AG04450 (cell line): ENCODE results near the gene RHBDD1. TPM values are rescaled to one million over a fixed set of nuclear protein-coding genes. Genes with fewer than 3 reads are reported as not detected.

Experiments used
- CTCF ChIA-PET: fragments of 300-600, 350-600 bp; formaldehyde crosslinking; extraction: SDS; loops from one replicate; lab custom pipeline; 2022; ENCODE audit warnings: antibody characterized with exemption, inconsistent platforms; lab: Charles Lee
- POLR2A ChIA-PET: fragments of 350-600 bp; formaldehyde crosslinking; extraction: SDS; loops from one replicate; lab custom pipeline; 2021; ENCODE audit warnings: antibody characterized with exemption, inconsistent platforms; lab: Yijun Ruan, JAX
- DNase-seq: peaks from one replicate; pipeline ENCODE4 v3.0.0-alpha.2; 2011; ENCODE audit warnings: low read depth, low spot score
- H3K27ac ChIP-seq: one replicate; pipeline ENCODE4 v1.5.1; 2012; ENCODE audit warnings: low read depth, low read length, control low read depth
- H3K27me3 ChIP-seq: one replicate; pipeline ENCODE4 v1.6.0; 2012; ENCODE audit warnings: low read length; ENCODE audit not compliant: control insufficient read depth, insufficient read depth
- H3K4me3 ChIP-seq: 2 replicates; pipeline ENCODE4 v1.5.1; 2011; ENCODE audit warnings: mild to moderate bottlenecking, low read depth, low read length, control low read depth
- H3K9me3 ChIP-seq: 2 replicates; pipeline ENCODE4 v1.5.1; 2012; ENCODE audit warnings: low read length; ENCODE audit not compliant: control insufficient read depth, insufficient read depth
- polyA plus RNA-seq: library from polyadenylated mRNA; depleted of rRNA; stranded (reverse); fragments of >200 nt; gene quantifications from 2 replicates; pipeline ENCODE4 v1.2.3, GENCODE V29; 2011
- TF ChIP-seq, protein P1 (sequence below): IDR thresholded peaks from 2 replicates; pipeline ENCODE4 v1.5.1; 2011; ENCODE audit warnings: low read depth, low read length, control low read depth, inconsistent platforms

Gene RHBDD1
- polyA plus RNA-seq, 1 experiment, result 48.7 TPM

DNA sequence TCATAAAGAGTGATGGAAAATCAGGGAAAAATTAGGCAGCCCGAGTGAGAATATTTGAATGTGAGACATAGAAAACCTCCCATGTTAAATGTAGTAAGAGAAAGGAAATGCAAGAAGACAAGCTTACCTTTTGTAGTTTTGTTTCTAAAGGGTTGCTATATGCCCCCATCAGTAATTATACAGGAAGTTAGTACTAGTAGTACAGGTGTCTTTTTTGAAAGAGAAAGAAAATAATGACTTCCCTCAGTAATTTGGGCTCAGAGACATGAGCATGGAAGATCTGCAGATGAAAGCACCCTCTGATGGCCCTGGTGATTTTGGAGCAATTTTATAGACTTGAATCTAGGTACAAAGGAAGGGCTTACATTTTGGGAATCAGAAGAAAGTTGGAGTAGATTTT lies 80.8 kb downstream of the RHBDD1 start:
- Histone ChIP-seq H3K27me3 (no peaks in the 10 kb centered on the region), H3K9me3 (no peaks in the 10 kb centered on the region), H3K27ac (no peak overlapping the region), H3K4me3 (no peak overlapping the region)
- ChIA-PET POLR2A (no interaction called here), CTCF (no interaction called here)
- DNase-seq, result no peak
- TF ChIP-seq, protein P1, sequence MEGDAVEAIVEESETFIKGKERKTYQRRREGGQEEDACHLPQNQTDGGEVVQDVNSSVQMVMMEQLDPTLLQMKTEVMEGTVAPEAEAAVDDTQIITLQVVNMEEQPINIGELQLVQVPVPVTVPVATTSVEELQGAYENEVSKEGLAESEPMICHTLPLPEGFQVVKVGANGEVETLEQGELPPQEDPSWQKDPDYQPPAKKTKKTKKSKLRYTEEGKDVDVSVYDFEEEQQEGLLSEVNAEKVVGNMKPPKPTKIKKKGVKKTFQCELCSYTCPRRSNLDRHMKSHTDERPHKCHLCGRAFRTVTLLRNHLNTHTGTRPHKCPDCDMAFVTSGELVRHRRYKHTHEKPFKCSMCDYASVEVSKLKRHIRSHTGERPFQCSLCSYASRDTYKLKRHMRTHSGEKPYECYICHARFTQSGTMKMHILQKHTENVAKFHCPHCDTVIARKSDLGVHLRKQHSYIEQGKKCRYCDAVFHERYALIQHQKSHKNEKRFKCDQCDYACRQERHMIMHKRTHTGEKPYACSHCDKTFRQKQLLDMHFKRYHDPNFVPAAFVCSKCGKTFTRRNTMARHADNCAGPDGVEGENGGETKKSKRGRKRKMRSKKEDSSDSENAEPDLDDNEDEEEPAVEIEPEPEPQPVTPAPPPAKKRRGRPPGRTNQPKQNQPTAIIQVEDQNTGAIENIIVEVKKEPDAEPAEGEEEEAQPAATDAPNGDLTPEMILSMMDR, result no peak

GRCh38 chr2:226932443-226932842 lies 96.6 kb downstream of the RHBDD1 start:
- ChIA-PET CTCF (no interaction called here), POLR2A (no interaction called here)
- TF ChIP-seq, protein P1, result no peak
- H3K4me3 ChIP-seq, result no peak overlapping the region
- DNase-seq, result no peak
- H3K27me3 ChIP-seq, result no peaks in the 10 kb centered on the region
- H3K9me3 ChIP-seq, result no peaks in the 10 kb centered on the region
- no peak overlapping the region for H3K27ac ChIP-seq

GRCh38 chr2:226934546-226935201 lies 98.8 kb downstream of the RHBDD1 start:
- CTCF ChIA-PET, result no interaction called here
- no peak for DNase-seq
- H3K9me3 ChIP-seq, result no peaks in the 10 kb centered on the region
- no peak overlapping the region for H3K27ac ChIP-seq
- no peaks in the 10 kb centered on the region for H3K27me3 ChIP-seq
- H3K4me3 ChIP-seq, result no peak overlapping the region
- TF ChIP-seq, protein P1, result no peak
- POLR2A ChIA-PET, result no interaction called here

DNA sequence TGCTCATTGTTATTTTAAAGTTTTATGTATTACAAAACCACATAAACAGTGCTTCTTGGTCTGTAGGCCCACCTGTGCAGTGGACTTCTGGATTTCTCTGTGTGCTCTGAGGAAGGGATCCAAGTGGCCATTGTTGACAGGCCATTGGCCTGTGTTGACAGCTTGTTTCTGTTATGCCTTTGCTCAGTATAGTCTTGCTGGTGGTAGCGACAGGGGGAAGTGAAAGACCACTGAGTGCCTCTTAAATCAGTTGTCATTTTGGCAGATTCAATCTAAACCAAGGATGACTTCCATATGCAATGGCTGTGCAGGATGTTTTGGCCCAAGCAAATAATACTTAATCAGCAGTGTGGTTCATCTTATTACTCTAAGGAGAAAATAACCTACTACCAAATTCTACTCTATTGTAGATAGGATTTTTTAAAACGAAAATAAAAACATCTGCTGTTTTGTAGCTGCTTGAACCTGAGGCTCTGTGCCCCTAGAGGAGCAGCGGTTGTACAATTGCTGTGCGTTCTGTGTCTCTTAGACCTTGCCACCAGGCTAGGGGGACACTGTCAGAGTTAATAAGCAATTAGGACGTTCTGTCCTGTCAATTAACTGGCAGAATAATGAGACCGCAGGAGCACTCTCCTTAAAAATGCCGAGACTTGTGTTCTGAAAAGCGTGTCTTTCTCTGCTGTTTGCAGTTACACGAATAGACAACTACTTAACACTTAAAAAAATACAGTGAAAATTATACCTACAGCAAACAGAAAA lies 108.2 kb downstream of the RHBDD1 start:
- Histone ChIP-seq H3K4me3 (no peak overlapping the region), H3K27ac (no peak overlapping the region), H3K27me3 (no peaks in the 10 kb centered on the region), H3K9me3 (no peaks in the 10 kb centered on the region)
- TF ChIP-seq, protein P1, result no peak
- POLR2A ChIA-PET, result no interaction called here
- CTCF ChIA-PET, result no interaction called here
- no peak for DNase-seq

DNA sequence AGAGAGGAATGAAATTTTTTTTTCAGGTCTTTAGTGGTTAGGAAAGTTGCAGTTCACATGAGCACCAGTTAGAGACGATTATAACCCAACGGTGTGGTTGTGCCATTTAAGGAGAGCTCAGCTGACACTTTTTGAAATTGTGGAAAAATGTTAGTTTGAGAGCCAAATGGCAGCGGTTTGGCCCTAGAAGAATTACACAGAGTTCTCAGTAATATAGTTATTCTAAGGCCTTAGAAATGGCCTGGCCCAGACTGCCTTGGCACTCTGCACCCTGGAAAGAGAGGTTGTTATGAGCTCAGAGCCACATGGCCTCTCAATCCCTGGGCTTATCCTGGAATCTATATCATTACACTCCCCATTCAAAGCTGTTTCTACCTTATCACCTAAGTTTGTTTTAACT lies 117.4 kb downstream of the RHBDD1 start:
- H3K4me3 ChIP-seq, result no peak overlapping the region
- no peaks in the 10 kb centered on the region for H3K9me3 ChIP-seq
- ChIA-PET POLR2A (no interaction called here), CTCF (interaction anchor here (0.6 kb wide), 2 partner anchors 91 to 150 kb away, joined by 3 to 5 read pairs; no protein-coding TSS in a partner anchor)
- DNase-seq, result no peak
- TF ChIP-seq, protein P1, result no peak
- no peaks in the 10 kb centered on the region for H3K27me3 ChIP-seq
- H3K27ac ChIP-seq, result no peak overlapping the region
